ENCODE measurements around the gene SH2D6. TPM values are rescaled to one million over a fixed set of nuclear protein-coding genes. Genes with fewer than 3 reads are reported as not detected.

Gene SH2D6
- total and polyA plus RNA-seq, 9 of the 15 experiments (the other 6 are each of a cell fraction or from before 2014, with no cell fraction given) = 0.07 to 0.76 (median 0.33) TPM; not detected in 2

DNA sequence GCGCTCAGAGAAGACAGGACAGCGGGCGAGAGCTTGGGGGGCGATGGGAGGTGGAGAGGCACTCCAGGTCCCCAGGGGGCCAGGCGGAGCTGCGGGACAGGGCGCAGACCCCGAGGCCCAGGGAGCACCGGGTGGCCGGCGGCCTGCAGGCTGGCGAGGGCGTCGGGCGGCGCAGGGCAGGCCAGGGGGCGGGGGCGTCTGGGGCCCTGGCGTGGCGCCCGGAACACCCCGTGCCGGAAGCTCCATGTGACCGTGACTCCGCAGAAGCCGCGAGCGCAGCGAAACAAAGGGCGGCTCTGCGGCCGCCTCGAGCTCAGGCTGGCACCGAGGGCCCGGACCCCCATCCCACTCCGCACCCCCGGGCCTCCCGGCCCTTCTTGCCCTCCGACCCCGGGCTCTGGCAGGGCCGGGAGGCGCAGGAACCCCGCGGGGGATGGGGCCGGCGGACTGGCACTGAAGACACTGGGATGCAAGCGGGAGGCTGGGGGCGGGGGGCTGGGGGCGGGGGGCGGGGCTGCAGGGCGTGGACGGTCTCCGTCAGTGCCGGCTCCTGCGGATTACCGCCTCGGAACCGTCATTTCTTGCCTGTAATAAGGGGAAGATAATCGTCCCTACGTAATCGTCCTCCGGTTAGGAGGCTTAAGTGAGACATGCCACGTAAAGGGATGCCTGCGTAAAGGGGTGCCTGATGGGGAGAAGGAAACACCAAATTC, 19.1 kb downstream of the SH2D6 start (continued):
- TF ChIP-seq, protein P1, sequence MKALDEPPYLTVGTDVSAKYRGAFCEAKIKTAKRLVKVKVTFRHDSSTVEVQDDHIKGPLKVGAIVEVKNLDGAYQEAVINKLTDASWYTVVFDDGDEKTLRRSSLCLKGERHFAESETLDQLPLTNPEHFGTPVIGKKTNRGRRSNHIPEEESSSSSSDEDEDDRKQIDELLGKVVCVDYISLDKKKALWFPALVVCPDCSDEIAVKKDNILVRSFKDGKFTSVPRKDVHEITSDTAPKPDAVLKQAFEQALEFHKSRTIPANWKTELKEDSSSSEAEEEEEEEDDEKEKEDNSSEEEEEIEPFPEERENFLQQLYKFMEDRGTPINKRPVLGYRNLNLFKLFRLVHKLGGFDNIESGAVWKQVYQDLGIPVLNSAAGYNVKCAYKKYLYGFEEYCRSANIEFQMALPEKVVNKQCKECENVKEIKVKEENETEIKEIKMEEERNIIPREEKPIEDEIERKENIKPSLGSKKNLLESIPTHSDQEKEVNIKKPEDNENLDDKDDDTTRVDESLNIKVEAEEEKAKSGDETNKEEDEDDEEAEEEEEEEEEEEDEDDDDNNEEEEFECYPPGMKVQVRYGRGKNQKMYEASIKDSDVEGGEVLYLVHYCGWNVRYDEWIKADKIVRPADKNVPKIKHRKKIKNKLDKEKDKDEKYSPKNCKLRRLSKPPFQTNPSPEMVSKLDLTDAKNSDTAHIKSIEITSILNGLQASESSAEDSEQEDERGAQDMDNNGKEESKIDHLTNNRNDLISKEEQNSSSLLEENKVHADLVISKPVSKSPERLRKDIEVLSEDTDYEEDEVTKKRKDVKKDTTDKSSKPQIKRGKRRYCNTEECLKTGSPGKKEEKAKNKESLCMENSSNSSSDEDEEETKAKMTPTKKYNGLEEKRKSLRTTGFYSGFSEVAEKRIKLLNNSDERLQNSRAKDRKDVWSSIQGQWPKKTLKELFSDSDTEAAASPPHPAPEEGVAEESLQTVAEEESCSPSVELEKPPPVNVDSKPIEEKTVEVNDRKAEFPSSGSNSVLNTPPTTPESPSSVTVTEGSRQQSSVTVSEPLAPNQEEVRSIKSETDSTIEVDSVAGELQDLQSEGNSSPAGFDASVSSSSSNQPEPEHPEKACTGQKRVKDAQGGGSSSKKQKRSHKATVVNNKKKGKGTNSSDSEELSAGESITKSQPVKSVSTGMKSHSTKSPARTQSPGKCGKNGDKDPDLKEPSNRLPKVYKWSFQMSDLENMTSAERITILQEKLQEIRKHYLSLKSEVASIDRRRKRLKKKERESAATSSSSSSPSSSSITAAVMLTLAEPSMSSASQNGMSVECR (CRISPR knock-in tag; IDR thresholded peaks at IDR 0.05) = no peak
- TF ChIP-seq SOX6 (IDR thresholded peaks at IDR 0.05) = 0 out of 2 replicates have a peak, but pooled peaks have one; percentile 33
- peak in 1 of 2 experiments; percentile 55; a peak in 2 of 4 replicates for TF ChIP-seq NRF1 (conservative IDR thresholded peaks at IDR 0.05 in 1 of 2, IDR thresholded peaks at IDR 0.05 in 1 of 2)
- TF ChIP-seq ZNF717 (CRISPR knock-in tag; IDR thresholded peaks at IDR 0.05) = no peak
- no peak for TF ChIP-seq CBFA2T2 (conservative IDR thresholded peaks at IDR 0.05)
- no peak for TF ChIP-seq PHTF2 (CRISPR knock-in tag; IDR thresholded peaks at IDR 0.05)
- TF ChIP-seq MEF2A (IDR thresholded peaks at IDR 0.05; ENCODE audit: control insufficient read depth, low read depth, low read length) = no peak
- no peak for TF ChIP-seq RFX5 (IDR thresholded peaks at IDR 0.05; ENCODE audit: low read depth, low read length)
- TF ChIP-seq, protein P2, sequence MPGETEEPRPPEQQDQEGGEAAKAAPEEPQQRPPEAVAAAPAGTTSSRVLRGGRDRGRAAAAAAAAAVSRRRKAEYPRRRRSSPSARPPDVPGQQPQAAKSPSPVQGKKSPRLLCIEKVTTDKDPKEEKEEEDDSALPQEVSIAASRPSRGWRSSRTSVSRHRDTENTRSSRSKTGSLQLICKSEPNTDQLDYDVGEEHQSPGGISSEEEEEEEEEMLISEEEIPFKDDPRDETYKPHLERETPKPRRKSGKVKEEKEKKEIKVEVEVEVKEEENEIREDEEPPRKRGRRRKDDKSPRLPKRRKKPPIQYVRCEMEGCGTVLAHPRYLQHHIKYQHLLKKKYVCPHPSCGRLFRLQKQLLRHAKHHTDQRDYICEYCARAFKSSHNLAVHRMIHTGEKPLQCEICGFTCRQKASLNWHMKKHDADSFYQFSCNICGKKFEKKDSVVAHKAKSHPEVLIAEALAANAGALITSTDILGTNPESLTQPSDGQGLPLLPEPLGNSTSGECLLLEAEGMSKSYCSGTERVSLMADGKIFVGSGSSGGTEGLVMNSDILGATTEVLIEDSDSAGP (CRISPR knock-in tag; IDR thresholded peaks at IDR 0.05) = no peak
- no peak for TF ChIP-seq ESRRA (IDR thresholded peaks at IDR 0.05; ENCODE audit: borderline replicate concordance, low read depth)
- no peak for TF ChIP-seq BCL6 (CRISPR knock-in tag; IDR thresholded peaks at IDR 0.05)
- TF ChIP-seq, protein P3, sequence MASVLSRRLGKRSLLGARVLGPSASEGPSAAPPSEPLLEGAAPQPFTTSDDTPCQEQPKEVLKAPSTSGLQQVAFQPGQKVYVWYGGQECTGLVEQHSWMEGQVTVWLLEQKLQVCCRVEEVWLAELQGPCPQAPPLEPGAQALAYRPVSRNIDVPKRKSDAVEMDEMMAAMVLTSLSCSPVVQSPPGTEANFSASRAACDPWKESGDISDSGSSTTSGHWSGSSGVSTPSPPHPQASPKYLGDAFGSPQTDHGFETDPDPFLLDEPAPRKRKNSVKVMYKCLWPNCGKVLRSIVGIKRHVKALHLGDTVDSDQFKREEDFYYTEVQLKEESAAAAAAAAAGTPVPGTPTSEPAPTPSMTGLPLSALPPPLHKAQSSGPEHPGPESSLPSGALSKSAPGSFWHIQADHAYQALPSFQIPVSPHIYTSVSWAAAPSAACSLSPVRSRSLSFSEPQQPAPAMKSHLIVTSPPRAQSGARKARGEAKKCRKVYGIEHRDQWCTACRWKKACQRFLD (CRISPR knock-in tag; IDR thresholded peaks at IDR 0.05) = peak; percentile 81; the same call in 1 of the 2 replicates

All from K562 (cell line).